HAP-1 (cell line): ENCODE results near the gene ZBTB42.

Source experiments
- DNase-seq, 2 experiments: peaks; one replicate each; pipeline ENCODE4 v3.0.0-alpha.2; 2016 to 2020; ENCODE audit warnings: low spot score in 2 of 2
- H3K27me3 ChIP-seq: fragments of 250-450 bp; sonication (Bioruptor Pico); 2 replicates; pipeline ENCODE4 v1.5.1; 2020; ENCODE audit warnings: low read depth, mild to moderate bottlenecking, moderate library complexity
- H3K36me3 ChIP-seq: fragments of 250-450 bp; sonication (Bioruptor Pico); replicated peaks from 2 replicates; pipeline ENCODE4 v1.5.1; 2020; ENCODE audit warnings: mild to moderate bottlenecking
- H3K4me1 ChIP-seq: fragments of 250-450 bp; sonication (Bioruptor Pico); 2 replicates; pipeline ENCODE4 v1.5.1; 2020; ENCODE audit warnings: mild to moderate bottlenecking
- H3K4me3 ChIP-seq: fragments of 250-450 bp; sonication (Bioruptor Pico); 2 replicates; pipeline ENCODE4 v1.5.1; 2020; ENCODE audit warnings: mild to moderate bottlenecking, moderate library complexity
- H3K9me3 ChIP-seq: fragments of 250-450 bp; sonication (Bioruptor Pico); 2 replicates; pipeline ENCODE4 v1.5.1; 2020; ENCODE audit warnings: mild to moderate bottlenecking, moderate library complexity
- in situ Hi-C: fragments of 300-500 bp; cut with MboI; formaldehyde crosslinking; loops from 3 replicates; pipeline ENCODE4 v1.14.3; 2020; ENCODE audit warnings: low sequenced_read_pairs, inconsistent platforms, mixed read lengths

The ZBTB42 gene

DNA sequence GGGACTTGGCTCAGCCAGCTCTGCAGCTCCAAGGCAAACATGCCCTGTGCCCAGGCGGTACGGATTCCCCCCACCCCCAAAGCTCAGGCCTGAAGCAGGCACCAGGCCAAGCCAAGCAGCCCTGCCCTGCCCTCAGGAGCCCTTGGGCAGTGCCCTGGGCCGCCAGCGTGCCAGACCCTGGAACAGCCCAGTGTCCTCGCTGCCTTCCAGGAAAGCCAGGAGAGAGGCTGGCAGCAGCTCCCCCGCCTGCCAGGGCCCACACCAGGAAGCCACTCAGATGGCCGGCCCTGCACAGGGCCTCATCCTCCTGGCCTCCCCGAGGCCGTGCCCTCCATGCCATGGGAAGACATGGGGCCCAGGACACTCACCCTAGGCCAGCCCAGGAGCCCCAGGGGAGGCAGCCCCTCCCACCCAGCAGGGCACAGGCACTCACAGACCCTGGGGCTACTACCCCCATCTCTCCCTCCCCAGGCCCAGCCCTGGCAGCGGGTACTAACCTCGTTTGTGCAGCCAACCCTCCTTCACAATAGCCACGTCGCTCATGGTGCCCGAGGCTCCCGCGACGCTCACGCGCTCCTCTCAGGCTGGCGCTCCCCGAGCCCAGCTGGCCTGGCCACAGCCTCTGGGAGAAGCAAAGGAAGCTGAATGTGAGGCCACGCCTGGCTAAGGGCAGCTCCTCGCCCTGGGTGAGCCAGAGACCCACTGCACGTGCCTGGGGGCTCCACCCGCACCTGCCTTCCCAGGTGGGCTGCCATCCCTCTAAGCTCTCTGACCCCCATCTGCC, 8.6 kb upstream of the ZBTB42 start:
- H3K36me3 ChIP-seq: peaks cover 49% of the 10 kb centered on the region
- in situ Hi-C loops: no loop called here

GRCh38 chr14:104792945-104793702, 7.8 kb upstream of the ZBTB42 start:
- no peaks in the 10 kb centered on the region for H3K27me3 ChIP-seq
- H3K4me1 ChIP-seq: peaks cover 20% of the 10 kb centered on the region
- peak overlapping the region; percentile 60; the same call in 1 of the 2 replicates for H3K4me3 ChIP-seq
- peak in 1 of 2 experiments; percentile 37 for DNase-seq
- peaks cover 42% of the 10 kb centered on the region for H3K36me3 ChIP-seq
- no peaks in the 10 kb centered on the region for H3K9me3 ChIP-seq
- in situ Hi-C loops: no loop called here

More for the DNA sequence above, 8.6 kb upstream of the ZBTB42 start:
- H3K9me3 ChIP-seq: no peaks in the 10 kb centered on the region
- H3K4me3 ChIP-seq: no peak overlapping the region
- DNase-seq: no peak
- no peaks in the 10 kb centered on the region for H3K27me3 ChIP-seq
- peaks cover 20% of the 10 kb centered on the region for H3K4me1 ChIP-seq

DNA sequence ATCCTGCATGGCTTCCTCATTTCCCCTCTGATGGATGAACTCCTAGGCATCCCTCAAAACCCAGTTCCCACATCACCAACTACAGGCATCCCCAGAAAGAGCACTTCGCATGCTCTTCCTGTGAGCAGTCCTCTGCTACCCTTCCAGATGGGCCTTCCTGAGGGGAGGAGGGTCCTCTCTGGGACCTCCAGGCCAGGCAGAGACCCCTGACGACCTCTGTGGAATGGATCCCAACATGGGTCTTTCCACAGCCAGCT, 7.3 kb upstream of the ZBTB42 start:
- in situ Hi-C loops: no loop called here
- no peaks in the 10 kb centered on the region for H3K27me3 ChIP-seq
- H3K4me3 ChIP-seq: peak overlapping the region; percentile 60
- H3K36me3 ChIP-seq: peaks cover 37% of the 10 kb centered on the region
- peaks cover 20% of the 10 kb centered on the region for H3K4me1 ChIP-seq
- no peaks in the 10 kb centered on the region for H3K9me3 ChIP-seq
- DNase-seq: no peak

DNA sequence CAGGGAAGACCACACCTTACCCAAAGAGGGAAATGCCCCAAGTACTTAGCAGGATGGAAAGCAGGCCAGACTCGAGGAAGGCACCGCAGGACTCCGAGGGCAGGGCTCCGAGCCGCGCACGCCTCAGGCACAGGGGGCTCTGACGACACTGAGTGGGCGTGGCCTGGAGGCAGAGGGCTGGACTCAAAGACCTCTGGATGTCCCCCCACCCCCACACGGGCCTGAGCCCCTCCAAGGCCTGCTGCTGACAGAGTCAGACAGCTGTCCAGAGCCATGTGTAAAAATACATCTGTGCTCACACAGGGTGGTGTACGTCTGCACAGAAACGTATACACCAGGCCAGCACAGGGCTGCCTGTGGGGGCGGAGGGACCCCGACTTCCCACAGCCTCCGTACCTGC, 6.8 kb upstream of the ZBTB42 start:
- peaks cover 34% of the 10 kb centered on the region for H3K36me3 ChIP-seq
- peak; percentile 78 to 94 for DNase-seq
- peaks cover 20% of the 10 kb centered on the region for H3K4me1 ChIP-seq
- peak overlapping the region; percentile 60 for H3K4me3 ChIP-seq
- H3K27me3 ChIP-seq: no peaks in the 10 kb centered on the region
- in situ Hi-C loops: no loop called here
- no peaks in the 10 kb centered on the region for H3K9me3 ChIP-seq

GRCh38 chr14:104794631-104794992, 6.3 kb upstream of the ZBTB42 start:
- Histone ChIP-seq H3K36me3 (peaks cover 29% of the 10 kb centered on the region), H3K4me1 (peaks cover 20% of the 10 kb centered on the region), H3K4me3 (peak overlapping the region; percentile 60), H3K9me3 (no peaks in the 10 kb centered on the region), H3K27me3 (no peaks in the 10 kb centered on the region)
- in situ Hi-C loops: no loop called here
- DNase-seq: peak in 1 of 2 experiments; percentile 40

DNA sequence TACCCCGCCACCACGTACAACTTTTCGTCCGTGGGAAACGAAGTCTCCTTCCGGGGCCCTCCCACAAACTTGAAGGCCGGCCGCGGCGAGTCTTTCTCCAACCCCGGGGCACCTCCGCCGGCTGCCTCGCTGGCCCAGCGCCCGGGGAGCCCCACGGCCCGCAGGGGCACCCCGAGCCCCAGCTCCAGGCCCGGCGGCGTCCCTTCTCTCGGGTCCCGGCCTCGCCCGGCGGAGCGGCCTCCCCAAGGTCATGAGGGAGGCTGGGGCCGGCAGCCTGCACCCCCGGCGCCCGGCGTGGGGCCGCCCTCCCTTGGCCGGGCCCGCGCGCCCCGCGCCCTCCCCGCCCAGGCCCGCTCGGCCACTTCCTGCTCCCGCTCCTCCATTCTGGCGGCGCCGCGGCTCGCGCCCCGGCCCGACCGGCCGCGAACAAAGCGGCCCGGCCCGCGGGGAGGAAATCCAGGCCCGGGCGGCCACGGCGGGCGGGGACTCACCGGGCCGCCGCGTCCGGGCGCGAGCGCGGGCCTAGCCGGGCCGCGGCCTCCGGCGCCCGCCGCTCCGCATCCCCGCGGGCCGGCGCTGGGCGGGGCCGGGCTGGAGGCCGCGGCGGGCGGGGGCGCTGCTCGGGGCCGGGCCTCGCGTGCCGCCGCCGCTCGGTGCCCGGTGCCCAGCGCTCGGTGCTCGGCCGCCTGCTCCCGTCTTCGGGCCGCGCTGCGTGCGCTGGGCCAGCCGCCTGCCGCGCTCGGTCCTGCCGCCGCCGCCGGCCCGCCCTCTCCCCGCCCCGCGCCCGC, 5.7 kb upstream of the ZBTB42 start, which contains the start of gene AKT1:
Gene AKT1 (minus strand): TSS at position 756 of the 788 bp plus-strand sequence. CDS start 3,105 bp downstream, outside the sequence.
- peaks cover 25% of the 10 kb centered on the region for H3K36me3 ChIP-seq
- no peaks in the 10 kb centered on the region for H3K27me3 ChIP-seq
- no peaks in the 10 kb centered on the region for H3K9me3 ChIP-seq
- peaks cover 20% of the 10 kb centered on the region for H3K4me1 ChIP-seq
- peak within 1 kb of the TSS; percentile 60 for H3K4me3 ChIP-seq
- DNase-seq: no peak
- in situ Hi-C loops: no loop called here

DNA sequence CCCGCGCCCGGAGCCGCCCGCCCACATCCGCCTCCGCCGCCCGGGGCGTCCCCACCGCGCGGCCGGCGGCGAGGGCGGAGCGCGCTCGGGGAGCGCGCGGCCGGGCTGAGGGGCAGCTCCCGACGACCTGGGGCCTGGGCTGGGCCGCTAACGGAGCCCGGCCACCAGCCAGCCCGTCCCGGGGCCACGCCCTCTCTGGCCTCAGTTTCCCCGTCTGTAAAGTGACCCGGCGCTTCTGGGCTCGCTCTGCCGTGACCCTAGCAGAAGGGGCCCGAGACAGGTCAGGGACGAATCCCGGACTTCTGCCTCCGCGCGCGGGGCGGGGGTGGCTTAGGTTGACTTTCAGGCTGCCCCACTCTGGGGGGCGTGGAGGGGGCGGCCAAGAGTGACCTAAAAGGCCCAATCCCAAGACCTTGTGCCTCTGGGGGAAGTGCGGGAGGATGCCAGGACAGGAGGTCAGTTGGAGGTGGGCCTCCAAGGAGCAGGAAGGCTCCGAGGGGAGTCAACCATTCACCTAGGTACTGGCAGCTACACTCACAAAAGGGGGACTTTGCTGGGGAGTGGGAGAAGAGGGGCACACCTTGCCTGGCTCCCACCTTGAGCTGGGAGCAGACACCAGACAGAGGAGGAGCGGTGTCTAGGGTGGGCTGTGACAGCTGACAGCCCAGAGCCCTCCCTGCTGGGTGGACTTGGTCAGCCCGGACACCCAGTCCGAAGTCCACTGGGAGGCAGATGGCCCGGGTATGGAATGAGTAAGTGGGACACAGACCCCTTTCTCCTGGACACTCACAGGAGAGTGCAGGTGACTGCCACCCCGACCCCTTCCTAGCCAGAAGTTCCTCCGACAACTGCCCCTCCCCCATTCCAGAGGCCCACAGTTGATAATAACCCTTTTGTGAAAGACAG, 4.9 kb upstream of the ZBTB42 start:
- DNase-seq: peak; percentile 17 to 73
- H3K36me3 ChIP-seq: peaks cover 17% of the 10 kb centered on the region
- no peaks in the 10 kb centered on the region for H3K9me3 ChIP-seq
- in situ Hi-C loops: no loop called here
- H3K4me1 ChIP-seq: peaks cover 20% of the 10 kb centered on the region
- H3K4me3 ChIP-seq: peak overlapping the region; percentile 33
- H3K27me3 ChIP-seq: no peaks in the 10 kb centered on the region

DNA sequence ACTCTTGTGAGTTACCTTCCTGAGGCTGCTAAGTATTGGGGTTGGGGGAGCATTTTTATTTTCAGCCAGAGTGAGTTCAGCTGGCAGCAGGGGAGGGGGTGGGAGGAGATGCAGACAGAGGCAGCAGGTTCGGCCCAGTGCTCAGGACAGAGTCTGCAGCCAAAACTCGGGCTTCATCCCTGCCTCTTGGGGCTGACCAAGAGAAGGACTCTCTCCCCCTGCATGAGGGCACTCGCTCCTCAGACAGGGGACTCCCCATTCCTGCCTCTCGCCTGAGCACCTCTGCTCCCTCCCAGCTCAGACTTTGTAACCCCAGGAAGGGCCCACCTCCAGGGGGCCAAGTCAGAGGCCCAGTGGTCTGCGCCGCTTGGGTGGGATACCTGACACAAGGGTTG, 4.2 kb upstream of the ZBTB42 start:
- no peak overlapping the region for H3K4me3 ChIP-seq
- peaks cover 10% of the 10 kb centered on the region for H3K36me3 ChIP-seq
- H3K4me1 ChIP-seq: peaks cover 23% of the 10 kb centered on the region
- H3K27me3 ChIP-seq: no peaks in the 10 kb centered on the region
- H3K9me3 ChIP-seq: no peaks in the 10 kb centered on the region
- in situ Hi-C loops: no loop called here
- DNase-seq: no peak

- Histone ChIP-seq H3K4me1 (peaks cover 24% of the 10 kb centered on the region), H3K36me3 (peaks cover 5% of the 10 kb centered on the region), H3K4me3 (no peak overlapping the region), H3K27me3 (no peaks in the 10 kb centered on the region), H3K9me3 (no peaks in the 10 kb centered on the region)
- in situ Hi-C loops: no loop called here
- no peak for DNase-seq
Observed at GRCh38 chr14:104797115-104798044, 3.5 kb upstream of the ZBTB42 start.

DNA sequence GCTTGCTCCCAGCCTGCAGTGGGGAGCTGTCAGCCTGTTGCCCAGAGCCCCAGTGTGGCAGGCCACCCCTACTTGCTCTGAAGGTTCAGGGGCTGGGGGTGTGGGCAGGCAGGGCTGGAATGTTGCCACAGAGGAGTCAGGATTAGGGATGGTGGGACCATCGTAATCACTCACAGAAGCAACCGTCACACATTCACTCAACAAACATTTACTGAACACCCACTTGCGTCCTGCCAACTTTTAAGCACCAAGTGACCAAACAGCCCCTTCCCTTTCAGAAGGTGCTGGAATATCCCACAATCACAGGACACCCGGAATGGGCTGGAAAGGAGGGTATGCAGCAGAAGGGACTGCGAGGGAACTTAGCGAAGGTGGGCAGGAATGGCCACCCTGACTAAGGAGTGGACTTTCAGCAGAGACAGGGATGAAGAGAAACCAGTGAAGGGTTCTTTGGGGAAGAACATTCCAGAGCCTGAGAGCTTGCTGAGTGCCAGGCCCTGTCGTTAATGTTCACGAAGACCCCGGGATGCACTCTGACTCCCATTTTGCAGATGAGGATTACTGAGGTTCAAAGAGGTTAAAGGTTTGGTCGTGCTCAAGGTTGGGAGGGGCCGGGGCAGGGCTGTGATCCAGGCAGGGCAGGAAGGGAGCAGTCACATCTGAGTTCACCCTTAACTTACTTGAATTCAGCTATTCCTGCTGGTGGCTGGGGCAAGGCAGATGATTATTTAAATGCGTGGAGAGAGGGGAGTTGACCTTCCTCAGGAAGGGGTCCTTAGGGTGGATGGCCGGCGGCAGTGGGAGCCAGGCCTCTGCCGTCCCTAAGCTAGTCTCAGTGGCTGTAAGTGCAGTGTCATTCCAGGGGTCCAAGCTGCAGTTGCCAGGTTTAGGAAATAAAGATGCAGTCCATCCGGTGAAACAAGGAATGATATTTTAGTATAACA, 2.3 kb upstream of the ZBTB42 start:
- Histone ChIP-seq H3K4me1 (peaks cover 18% of the 10 kb centered on the region), H3K9me3 (no peaks in the 10 kb centered on the region), H3K4me3 (no peak overlapping the region), H3K36me3 (peaks cover 3% of the 10 kb centered on the region), H3K27me3 (no peaks in the 10 kb centered on the region)
- DNase-seq: no peak
- in situ Hi-C loops: no loop called here

DNA sequence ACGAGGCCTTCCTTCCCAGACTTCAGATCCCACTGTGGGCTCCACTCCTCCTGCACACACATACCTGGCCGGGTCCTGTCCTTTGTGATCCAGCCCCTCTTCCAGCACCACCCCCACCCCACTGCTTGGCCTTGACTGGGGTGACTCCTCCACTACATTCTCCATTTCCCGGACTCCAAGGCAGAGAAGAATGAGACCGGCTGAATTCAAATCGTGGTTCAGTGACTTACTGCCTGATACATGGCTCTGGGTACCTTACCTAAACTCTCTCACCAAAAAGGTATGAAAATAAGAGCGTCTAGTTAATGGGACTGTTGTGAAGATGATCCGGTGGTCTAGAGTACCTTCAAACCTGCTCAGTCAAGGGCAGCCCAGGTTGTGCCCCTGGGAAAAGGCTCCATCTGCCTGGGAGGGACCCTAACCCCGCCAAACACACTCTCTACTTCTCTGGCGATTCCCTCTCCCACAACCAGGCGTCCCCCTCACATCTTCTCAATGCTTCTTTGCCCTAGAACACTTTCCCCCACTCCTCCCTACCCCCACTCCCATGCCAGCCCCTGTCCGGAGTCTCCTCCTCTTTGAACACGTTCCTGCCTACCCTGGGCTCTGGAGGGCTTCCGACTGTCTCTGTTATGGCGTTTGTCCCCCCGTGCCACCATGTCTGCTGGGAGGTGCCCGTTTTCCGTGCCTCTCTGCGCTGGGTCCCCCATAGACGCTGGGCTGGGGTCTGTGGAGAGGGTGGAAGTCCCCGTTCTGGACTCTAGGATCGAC, 1.5 kb upstream of the ZBTB42 start:
- DNase-seq: no peak
- no peaks in the 10 kb centered on the region for H3K36me3 ChIP-seq
- no peaks in the 10 kb centered on the region for H3K27me3 ChIP-seq
- peak overlapping the region; percentile 23 for H3K4me3 ChIP-seq
- in situ Hi-C loops: no loop called here
- H3K9me3 ChIP-seq: no peaks in the 10 kb centered on the region
- H3K4me1 ChIP-seq: peaks cover 12% of the 10 kb centered on the region
